ENCODE data around the gene MUC5AC. TPM values are rescaled to one million over a fixed set of nuclear protein-coding genes. Genes with fewer than 3 reads are reported as not detected.

Gene MUC5AC
- total RNA-seq, 2 experiments from 2014 or later: not detected

- Histone ChIP-seq H3K9me3 (ENCODE audit: low read length) (no peaks in the 10 kb centered on the region), H3K4me2 (ENCODE audit: low read length) (no peak overlapping the region), H3K4me3 (ENCODE audit: low read depth, low read length, poor library complexity, severe bottlenecking) (no peak overlapping the region), H3K27ac (ENCODE audit: low read depth, low read length, poor library complexity, severe bottlenecking) (no peak overlapping the region), H3K79me2 (ENCODE audit: insufficient read depth, low read depth, low read length) (no peaks in the 10 kb centered on the region), H2AFZ (ENCODE audit: low read length) (no peak overlapping the region), H3K4me1 (ENCODE audit: insufficient read depth, low read length, poor library complexity, severe bottlenecking) (no peaks in the 10 kb centered on the region), H4K20me1 (ENCODE audit: insufficient read depth, low read length) (no peaks in the 10 kb centered on the region), H3K9me2 (ENCODE audit: insufficient read depth, low read length) (no peaks in the 10 kb centered on the region), H3K36me3 (ENCODE audit: insufficient read depth, low read length) (no peaks in the 10 kb centered on the region)
- ChIA-PET CTCF (ENCODE audit: unreplicated experiment) (no interaction called here), POLR2A (no interaction called here)
- no peak for DNase-seq (ENCODE audit: low spot score)
- intact Hi-C loops (cut with micrococcal nuclease; ENCODE audit: unreplicated experiment): no loop called here
- no peak for TF ChIP-seq EZH2phosphoT487 (IDR thresholded peaks at IDR 0.05; ENCODE audit: borderline replicate concordance, low read depth, low read length)
- TF ChIP-seq CTCF (conservative IDR thresholded peaks at IDR 0.05; ENCODE audit: low read length): no peak
- BruUV-seq (replicated peaks): no TSS peak
Measured at GRCh38 chr11:1127664-1128162, 30.0 kb upstream of the MUC5AC start.

- Histone ChIP-seq H3K4me2 (ENCODE audit: low read length) (no peak overlapping the region), H3K4me3 (ENCODE audit: low read depth, low read length, poor library complexity, severe bottlenecking) (no peak overlapping the region), H3K4me1 (ENCODE audit: insufficient read depth, low read length, poor library complexity, severe bottlenecking) (no peaks in the 10 kb centered on the region), H3K36me3 (ENCODE audit: insufficient read depth, low read length) (no peaks in the 10 kb centered on the region), H3K79me2 (ENCODE audit: insufficient read depth, low read depth, low read length) (no peaks in the 10 kb centered on the region), H3K9me2 (ENCODE audit: insufficient read depth, low read length) (no peaks in the 10 kb centered on the region), H2AFZ (ENCODE audit: low read length) (no peak overlapping the region), H3K27ac (ENCODE audit: low read depth, low read length, poor library complexity, severe bottlenecking) (no peak overlapping the region), H4K20me1 (ENCODE audit: insufficient read depth, low read length) (no peaks in the 10 kb centered on the region), H3K9me3 (ENCODE audit: low read length) (no peaks in the 10 kb centered on the region)
- no TSS peak for BruUV-seq (replicated peaks)
- CTCF ChIA-PET (ENCODE audit: unreplicated experiment): no interaction called here
- DNase-seq (ENCODE audit: low spot score): no peak
- intact Hi-C loops (cut with micrococcal nuclease; ENCODE audit: unreplicated experiment): no loop called here
- TF ChIP-seq CTCF (conservative IDR thresholded peaks at IDR 0.05; ENCODE audit: low read length): no peak
- TF ChIP-seq EZH2phosphoT487 (IDR thresholded peaks at IDR 0.05; ENCODE audit: borderline replicate concordance, low read depth, low read length): no peak
- POLR2A ChIA-PET: no interaction called here
Measured at GRCh38 chr11:1128311-1129142, 29.2 kb upstream of the MUC5AC start.

DNA sequence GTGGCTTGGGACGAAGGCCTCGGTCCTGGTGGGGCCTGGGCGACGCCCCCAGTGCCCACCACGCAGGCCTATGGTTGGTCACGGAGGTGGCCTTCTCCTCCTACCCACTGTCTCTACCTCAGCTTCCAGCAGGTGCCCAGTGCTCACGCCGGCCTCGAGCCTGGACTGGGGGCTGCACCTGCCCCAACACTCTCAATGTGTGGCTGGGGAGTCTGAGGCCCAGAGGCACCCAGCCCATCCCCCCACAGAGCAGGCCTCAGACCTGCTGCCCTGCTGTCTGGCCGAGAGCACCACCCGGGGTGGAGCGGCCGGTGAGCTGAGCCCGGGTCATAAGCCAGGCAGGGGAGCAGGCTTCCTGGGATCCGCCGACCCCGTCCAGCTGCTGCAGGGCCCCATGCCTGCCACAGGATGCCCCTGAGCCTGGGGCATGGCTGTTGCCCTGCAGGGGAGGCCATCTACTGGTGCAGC lies 28.6 kb upstream of the MUC5AC start:
- intact Hi-C loops (cut with micrococcal nuclease; ENCODE audit: unreplicated experiment): no loop called here
- BruUV-seq (replicated peaks): no TSS peak
- Histone ChIP-seq H3K9me3 (ENCODE audit: low read length) (no peaks in the 10 kb centered on the region), H3K9me2 (ENCODE audit: insufficient read depth, low read length) (no peaks in the 10 kb centered on the region), H3K36me3 (ENCODE audit: insufficient read depth, low read length) (no peaks in the 10 kb centered on the region), H3K27ac (ENCODE audit: low read depth, low read length, poor library complexity, severe bottlenecking) (no peak overlapping the region), H4K20me1 (ENCODE audit: insufficient read depth, low read length) (no peaks in the 10 kb centered on the region), H3K4me2 (ENCODE audit: low read length) (no peak overlapping the region), H2AFZ (ENCODE audit: low read length) (no peak overlapping the region), H3K4me3 (ENCODE audit: low read depth, low read length, poor library complexity, severe bottlenecking) (no peak overlapping the region), H3K79me2 (ENCODE audit: insufficient read depth, low read depth, low read length) (no peaks in the 10 kb centered on the region), H3K4me1 (ENCODE audit: insufficient read depth, low read length, poor library complexity, severe bottlenecking) (no peaks in the 10 kb centered on the region)
- DNase-seq (ENCODE audit: low spot score): no peak
- ChIA-PET CTCF (ENCODE audit: unreplicated experiment) (no interaction called here), POLR2A (no interaction called here)
- TF ChIP-seq CTCF (conservative IDR thresholded peaks at IDR 0.05; ENCODE audit: low read length) (no peak), EZH2phosphoT487 (IDR thresholded peaks at IDR 0.05; ENCODE audit: borderline replicate concordance, low read depth, low read length) (no peak)

Measured in OCI-LY7 (cell line).